GM12864 (cell line): ENCODE data around the gene SPI1.

Source experiments
- DNase-seq: peaks from one replicate; pipeline ENCODE4 v3.0.0-alpha.2; 2011; ENCODE audit warnings: low read depth
- H3K4me3 ChIP-seq: 2 replicates; pipeline ENCODE4 v1.5.1; 2011; ENCODE audit warnings: mild to moderate bottlenecking, low read depth, low read length, control low read depth
- CTCF ChIP-seq: IDR thresholded peaks from 2 replicates; pipeline ENCODE4 v1.5.1; 2011; ENCODE audit warnings: low read depth, mild to moderate bottlenecking, moderate library complexity, low read length, control low read depth, inconsistent platforms; ENCODE audit errors: missing control alignments

SPI1 gene

DNA sequence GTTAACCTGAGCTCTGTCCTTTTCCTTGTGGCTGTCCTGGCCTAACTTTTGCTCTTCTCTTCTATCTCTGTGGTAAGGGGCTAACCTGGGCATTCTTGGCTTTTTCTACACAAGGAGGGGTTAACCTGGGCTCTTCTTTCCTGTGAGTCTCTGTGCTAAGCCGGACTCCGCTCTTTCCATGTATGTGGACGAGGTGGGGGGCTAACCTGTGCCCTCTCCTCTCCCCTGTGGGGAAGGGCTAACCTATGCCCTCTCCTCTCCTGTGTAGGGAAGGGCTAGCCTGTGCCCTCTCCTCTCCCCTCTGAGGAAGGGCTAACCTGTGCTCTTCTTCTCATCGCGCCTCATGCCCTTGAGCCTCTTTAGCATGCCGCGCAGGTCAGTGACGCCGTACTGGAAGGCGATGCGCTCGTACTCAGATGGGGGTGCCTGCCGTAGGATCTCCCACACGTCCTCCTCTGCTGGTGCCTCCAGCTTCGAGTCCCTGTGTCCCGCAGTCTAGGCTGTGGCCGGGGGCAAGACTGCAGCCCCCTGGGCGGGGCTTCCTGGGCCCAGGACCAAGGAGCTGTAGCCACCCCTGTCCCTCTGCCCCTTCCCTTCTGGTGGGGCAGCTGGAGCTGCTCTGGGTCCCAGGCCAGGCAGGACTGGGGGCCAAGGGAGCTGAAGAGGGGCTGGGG lies 32.3 kb downstream of the SPI1 start:
- no peak overlapping the region for H3K4me3 ChIP-seq
- TF ChIP-seq CTCF: no peak
- no peak for DNase-seq

GRCh38 chr11:47342854-47343253 lies 35.5 kb downstream of the SPI1 start:
- no peak for TF ChIP-seq CTCF

DNA sequence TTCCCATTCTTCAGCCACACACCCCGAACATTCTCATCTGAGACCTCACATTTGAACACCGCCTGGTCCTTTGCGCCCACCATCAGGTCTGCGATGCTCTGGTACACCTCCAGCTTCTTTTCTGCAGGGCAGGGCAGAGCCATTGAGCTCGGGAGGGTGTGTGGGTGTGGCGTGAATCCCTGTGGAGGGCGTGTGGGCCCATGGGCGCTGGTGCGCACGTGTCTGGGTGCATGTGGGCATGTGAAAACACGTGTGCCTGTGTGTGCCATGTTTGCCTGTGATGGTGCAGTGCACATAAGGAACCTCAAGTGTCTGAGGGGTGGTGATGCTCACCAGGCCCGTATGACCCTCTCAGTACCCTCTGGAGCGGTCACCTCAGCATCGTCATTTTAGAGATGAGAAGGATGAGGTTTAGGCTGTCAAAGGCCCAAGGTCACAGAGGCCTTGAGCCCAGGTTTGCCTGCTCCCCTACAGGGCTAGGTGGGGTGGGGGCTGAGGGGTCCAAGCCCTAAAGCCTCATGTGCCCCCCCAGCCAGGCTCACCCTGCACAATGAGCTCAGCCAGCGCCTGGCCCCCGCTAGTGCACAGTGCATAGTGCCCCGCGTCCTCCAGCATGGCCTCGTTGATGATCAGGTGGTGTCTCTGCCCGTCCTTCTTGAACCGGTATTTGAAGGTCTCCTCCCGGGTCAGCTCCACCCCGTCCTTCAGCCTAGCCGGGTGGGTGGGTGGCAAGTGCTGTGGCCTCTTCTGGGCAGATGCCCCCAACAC lies 36.1 kb downstream of the SPI1 start:
- no peak overlapping the region for H3K4me3 ChIP-seq
- no peak for TF ChIP-seq CTCF
- DNase-seq: no peak

More at GRCh38 chr11:47342854-47343253, 35.5 kb downstream of the SPI1 start:
- no peak overlapping the region for H3K4me3 ChIP-seq
- DNase-seq: no peak

DNA sequence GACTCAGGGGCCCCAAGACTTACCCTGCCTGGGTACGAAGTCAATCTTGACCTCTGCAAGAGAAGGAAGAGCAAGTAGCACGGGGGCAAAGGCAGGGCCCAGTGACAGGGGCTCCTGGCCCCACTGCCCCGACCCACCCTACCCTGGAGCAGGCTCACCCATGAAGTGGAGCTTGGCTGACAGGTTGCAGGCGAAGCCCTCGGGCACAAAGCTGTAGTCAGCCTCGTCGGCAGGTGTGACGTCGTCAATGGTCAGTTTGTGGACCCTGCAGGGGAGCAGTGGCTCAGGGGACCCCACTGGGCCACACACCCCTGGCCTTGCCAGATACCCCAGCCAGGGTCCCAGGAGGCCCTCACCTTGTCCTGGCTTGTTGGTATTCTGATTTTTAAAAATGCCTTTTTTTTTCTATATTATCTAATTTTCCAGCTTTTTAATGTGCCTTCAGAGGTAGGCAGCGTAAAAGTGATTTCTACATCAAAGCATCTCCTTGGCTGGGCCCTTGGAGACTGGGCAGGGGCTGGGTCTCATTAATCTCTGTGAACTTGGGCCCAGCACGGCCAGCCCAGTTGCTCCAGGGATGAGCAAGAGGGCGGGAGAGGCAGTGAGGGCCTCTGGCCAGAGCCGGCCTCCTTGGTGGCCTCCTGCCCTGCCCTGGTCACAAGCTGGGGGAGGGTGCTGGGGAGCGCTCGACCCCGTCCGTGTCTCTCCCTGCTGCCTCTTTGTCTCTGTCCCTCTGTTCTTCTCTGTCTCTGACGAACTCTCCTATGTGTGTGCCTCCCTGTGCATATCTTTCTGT lies 37.2 kb downstream of the SPI1 start:
- no peak overlapping the region for H3K4me3 ChIP-seq
- TF ChIP-seq CTCF: no peak
- DNase-seq: no peak

DNA sequence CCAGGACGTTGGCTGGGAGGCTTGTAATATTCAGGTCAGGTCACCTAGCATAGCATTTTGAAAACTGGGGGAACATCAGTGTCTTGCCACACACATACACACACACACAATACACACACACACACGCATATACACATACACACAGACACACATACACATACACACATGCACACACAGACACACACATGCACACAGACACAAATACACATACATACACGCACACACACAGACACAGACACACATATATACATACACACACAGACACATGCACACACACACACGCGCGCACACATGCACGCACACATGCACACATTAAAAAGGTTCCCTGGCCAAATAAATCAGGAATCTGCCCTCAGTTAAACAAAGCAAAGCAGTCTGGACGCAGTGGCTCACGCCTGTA lies 38.3 kb downstream of the SPI1 start:
- TF ChIP-seq CTCF: no peak
- DNase-seq: no peak
- no peak overlapping the region for H3K4me3 ChIP-seq

GRCh38 chr11:47338396-47339241 lies 39.7 kb downstream of the SPI1 start:
- no peak overlapping the region for H3K4me3 ChIP-seq
- TF ChIP-seq CTCF: no peak
- no peak for DNase-seq
